ENCODE results near the gene PRKCD.

Gene PRKCD

DNA sequence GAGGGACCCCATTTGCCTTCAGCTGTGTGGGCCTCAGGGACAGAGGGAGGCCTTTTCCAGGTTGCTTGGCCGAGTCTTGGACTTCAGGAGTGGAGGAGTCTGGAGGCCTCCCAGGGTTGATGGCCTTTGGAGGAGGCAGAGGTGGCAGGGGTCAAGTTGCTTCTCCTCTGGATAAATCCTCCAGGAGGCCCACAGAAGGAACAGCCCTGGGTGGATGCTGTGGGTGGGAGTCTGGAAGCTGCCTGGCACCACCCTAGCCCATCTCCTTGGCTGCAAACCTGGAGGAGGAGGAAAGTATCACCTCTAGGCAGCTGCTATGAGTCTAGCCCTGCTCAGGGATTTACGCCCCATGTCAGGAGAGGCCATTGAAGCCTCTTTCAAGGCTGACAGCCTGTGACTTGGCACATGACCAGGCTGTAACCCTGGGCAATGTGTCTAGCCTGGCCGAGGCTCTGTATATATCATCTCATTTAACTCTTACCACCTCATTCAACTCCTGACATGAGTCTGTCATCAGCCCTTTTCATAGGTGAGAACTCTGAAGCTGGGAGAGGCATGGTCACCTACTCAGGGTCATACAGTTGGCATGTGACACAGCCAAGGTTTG, 2.9 kb upstream of the PRKCD start:
- no peak for DNase-seq

DNA sequence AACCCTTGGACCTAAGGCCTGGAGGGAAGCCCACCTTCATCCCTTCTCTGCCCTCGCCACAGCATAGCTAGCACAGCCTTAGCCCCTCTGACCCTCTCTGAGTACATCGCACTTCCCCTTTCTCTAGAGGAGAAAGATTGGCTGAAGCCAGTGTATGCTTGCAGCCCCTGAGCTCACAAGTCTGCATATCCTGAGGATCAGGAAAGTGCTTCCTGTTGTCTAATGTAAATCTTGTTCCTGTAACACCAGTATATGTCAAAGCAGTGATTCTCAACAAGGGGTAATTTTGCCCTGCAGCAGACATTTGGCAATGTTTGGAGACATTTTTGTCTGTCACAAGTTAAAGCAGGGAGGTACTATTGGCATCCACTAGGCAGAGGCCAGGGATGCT, 2.2 kb upstream of the PRKCD start:
- no peak for DNase-seq

DNA sequence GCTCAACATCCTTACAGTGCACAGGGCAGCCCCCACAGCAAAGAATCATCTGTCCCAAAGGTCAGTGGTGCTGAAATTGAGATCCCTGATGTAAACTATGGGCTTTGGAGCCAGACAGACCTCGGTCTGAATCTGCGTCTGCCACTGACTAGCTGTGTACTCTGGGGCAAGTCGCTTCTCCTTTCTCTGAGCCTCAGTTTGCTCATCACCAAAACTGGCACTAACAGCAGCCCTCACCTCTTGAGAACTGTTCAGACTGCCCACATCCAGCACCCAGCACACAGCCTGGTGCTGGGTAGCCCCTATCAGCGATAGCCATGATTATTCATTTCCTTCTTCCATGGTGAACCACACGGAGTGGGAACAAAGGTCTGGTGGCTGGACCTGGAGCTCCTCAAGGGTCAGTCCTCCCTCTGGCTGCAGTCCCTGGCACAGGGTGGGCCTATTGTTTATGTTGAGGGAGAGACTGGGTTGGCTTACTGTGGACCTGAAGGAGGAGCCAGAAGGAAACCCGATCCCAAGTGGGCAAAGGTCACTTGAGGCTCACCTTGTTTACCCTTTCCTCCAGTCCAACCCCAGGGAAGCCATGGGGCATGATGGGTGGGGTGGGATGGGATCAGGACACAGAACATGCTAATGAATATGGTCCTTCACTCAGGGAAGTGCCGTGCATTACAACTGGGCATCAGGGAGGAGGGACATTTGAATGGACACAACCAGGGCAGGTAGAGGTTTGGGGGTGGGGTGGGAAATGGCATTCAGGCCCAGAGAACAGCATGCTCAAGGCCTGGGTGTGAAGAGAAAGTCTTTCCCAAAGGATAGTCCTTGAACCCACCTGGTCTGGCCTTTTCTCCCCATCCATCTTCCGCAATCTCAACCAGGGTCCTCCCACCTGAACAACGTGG, 1.6 kb upstream of the PRKCD start:
- no peak for DNase-seq

DNA sequence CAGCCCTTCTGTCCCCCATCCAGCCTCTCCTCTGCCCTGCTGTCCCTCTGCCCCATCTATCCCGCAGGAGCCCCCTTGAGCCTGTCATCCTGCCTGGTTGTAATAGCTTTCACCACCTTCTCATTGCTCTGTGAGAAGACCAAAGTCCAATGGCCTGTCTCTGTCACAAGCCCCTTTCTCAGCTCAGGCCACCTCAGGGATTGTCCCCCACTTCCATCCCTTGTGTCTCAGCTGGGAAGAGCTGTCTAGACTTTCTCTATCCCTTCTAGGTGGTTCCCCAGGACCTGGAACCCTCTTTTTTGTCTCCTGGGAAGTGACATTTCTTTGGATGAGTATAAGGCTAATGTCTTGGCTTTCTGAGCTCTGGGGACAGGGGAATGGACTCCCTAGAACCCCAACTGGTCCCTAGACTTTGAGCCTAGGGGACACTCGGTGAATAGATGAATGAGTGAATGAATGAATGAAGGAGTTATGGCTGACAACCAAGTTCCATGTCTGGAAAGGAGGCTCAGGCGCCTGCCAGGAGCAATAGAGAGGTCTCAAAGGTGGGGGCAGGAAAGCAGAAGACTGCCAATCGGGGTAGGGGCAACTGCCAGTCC, 849 bp upstream of the PRKCD start:
- DNase-seq = no peak

DNA sequence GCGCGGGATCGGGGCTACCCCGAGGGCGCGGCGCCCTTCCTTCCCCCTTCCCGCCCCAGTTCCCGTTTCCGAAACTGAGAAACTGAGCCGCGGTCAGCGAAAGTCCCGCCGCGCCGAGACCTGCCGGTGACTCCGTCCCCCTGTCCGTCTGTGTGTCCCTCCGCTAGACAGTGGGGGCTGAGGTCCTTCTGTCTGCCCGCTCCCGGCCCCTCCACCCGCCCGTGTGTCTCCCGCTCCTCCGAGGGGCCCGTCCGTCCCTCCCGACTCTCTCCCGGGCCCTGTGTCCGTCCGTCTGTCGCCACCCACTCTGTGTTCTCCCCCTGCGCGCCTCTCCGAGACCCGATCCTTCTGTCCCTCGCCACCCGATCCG, 426 bp downstream of the PRKCD start:
- DNase-seq = no peak

DNA sequence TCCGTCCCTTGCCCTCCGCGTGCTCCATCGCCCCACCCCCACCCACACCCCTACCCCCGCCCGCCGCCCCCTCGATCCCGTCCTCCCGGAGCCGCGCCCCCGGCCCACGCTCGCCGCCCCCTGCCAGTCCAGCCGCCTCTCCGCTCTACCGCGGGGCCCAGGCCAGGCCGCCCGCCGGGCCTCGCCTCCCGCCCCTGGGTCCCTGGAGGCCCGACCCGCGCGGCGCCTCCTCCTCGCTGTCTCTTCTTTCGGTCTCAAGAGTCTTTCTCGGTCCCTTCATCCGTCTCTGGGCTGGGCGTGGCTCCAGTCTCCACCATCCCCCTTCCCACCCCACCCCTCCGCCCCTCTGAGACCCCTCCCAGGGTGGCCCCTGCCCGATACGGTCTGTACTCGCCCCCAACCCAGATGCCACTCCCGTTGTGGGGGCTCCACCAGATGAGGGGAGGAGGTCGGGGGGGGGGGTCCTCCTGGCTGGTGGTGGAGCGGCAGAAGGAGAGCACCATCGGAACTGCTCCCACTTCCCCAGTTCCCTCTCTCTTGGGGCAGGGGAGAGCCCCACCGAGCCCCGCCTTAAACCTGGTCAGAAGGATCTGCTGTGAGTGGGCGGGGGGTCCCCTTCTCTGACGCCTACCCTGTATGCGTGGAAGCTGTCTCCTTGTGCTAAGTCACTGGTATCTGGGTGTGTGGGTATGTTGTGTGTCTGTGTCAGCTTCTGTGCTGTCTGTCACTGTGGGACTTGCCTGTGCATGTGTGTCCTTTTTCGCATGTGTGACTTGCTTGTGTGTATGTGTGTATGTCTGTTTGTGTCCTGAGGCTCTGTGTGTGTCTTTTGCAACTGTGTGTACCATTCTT, 1.0 kb downstream of the PRKCD start:
- DNase-seq = no peak

DNA sequence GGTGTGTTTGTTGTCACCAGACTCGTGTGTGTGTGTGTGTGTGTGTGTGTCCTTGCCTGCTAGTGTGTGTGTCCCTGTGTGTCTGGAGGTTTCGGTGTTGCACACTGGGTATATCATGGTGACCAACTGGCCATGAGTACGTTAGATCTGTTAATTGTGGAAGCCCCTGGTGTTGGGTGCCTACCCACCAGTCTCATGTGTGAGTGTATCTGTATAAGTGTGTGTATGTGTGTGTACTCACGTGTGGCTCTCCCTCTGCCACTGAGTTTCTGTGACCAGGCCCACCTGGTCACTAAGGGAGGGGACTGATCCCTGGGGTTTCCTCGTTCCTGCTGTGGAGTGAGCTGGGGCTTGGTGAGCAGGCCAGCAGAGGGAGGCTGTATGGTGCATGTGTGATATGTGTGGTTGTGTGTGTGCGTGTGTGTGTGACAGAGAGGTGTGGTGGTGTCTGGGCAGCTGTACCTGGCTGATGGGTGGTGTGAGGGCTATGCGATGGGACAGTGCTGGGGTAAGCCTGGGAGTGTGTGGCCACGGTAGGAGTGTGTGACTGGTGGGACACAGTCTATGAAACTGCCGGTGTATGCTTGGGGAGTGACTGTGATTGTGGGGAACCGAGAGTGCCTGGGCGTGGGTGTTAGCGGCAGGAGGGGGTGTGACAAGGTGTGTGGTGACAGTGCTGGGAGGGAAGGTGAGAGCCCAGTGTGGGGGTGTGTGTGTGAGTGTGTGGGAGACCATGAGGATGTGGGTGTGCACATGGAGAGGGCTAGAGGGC, 1.8 kb downstream of the PRKCD start:
- no peak for DNase-seq

DNA sequence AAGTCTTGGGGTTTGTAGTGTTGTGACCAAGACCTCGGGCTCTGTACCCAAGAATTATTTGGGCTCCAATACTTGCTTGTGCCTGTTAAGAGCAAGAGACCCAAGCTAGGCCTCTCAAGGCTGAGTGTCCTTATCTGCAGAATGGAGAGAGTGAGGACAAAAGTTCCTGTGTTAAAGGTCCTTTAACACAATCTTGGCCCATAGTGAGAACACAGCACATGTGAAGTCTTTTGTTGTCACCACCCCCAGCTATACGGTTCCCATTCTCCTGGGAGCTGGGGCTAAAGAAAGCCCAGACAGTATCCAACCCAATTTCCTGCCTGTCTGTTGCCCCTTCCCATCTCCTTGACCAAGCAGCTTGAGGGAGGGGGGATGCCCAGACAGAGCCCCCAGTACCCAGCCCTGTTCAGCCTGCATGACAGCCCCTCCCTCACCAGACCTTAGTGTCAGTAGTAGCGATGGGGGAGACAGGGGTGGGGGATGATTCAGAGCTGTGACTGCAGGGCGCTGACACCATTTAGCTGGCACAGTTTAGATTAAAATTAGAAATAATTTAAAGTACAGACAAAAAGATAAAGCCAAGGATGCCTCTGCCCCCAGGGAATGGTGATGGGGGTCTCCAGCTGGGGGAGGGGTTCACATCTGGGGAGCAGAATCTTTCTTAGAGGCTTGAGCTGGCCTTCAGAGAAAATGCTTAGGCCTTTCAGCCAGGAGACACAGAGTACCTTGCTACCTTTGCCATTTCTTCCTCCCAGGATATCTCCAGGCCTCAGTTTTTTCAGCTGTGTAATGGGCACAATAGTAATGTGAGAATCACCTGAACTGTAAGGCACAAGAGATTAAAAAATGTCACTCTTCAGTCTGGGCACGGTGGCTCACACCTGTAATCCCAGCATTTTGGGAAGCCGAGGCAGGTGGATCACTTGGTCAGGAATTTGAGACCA, 2.7 kb downstream of the PRKCD start:
- DNase-seq = no peak

DNA sequence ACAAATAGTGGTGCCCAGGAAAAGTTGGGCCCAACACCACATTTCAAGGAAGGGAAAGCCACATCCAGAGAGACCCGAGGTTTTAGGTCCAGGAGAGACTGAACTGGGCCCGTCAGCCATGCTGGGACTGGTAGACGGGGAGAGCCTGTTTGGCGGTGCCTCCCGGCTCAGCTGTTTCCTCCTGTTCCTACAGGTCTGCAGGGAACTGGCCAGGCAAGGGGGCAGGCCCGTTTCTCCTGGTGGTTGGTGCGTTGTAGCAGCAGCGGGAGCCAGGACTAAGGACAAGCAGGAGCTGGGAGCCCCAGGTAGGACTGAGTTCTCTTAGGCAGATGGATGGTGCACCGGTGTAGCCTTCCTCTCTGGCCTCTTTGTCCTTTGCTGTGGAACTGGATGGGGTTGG, 3.9 kb downstream of the PRKCD start:
- DNase-seq = no peak

DNA sequence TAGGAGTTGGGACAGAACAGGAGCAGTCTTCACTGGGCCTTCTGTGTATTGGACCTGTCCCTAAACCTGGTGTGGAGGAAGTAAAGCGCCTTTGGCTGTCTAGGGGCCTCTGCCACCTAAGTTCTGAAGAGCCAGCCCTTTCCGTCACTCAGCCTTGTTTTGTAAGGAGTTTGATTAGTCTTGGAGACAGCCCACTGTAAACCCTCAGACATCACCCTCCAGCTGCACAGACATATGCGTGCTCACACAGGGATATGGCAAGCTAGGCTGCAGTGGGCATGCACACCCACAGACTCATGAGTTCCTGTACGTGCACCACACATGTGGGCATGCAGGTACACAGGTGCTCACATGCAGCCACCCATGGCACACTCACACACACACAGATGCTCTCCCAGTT, 5.2 kb downstream of the PRKCD start:
- DNase-seq = no peak

DNA sequence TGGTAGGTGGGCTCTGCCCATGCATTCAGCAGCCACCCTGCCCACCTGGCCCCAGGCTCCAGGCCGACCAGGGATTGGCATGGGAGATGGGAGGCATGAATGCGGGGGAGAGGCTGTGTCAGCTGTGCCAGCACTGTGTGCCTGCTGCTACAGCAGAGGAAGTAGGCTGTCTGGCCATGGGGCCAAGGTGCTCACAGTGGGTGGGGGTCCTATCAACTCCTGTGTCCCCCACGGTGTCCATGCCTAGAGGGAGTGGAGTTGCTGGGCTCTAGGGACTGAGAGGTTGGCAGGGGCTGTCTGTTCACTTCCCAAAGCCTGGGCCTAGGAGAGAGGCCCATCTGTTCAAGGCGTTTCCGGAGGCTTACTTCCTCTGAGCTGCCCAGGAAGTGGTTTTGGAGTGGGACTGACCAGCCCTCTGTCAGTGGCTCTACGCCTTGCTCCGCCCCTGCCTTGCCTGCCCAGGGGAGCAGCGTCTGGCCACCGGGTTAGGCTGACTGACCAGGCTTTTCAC, 5.8 kb downstream of the PRKCD start:
- DNase-seq = no peak

DNA sequence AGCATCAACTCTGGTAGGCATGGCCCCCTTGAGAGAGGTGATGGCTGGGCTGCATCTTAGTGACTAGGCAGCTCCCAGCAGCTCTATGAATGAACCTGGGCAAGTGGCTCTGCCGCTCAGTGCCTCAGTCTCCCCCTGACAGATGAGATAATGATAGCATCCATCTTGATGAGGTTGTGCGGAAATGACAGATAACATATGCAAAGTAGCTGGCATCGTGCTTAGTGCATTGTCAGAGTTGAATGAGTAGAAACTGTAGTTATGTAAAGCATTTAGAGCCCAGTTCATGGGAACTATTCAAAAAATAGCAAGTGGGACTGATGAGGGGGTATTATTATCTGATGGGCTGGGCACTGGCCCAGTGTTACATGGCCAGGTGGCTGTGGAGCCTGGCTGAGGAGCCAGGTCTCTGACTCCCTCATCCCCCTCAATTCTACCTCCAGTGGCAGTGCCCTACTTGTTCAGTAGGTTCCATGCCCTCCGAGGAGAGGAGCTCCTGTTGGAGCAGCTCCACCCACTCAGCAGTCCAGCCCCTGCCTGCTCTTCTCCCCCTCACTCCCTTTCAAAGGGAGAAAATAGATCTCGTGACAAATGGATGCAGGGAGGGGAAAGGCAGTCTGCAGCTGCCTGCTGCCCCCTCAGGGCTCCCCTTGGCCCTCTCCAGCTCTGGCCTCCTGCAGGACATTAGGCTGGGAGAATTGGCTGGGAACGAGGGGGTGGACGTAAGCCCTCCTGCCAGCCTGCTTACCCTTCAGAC, 6.6 kb downstream of the PRKCD start:
- no peak for DNase-seq

DNA sequence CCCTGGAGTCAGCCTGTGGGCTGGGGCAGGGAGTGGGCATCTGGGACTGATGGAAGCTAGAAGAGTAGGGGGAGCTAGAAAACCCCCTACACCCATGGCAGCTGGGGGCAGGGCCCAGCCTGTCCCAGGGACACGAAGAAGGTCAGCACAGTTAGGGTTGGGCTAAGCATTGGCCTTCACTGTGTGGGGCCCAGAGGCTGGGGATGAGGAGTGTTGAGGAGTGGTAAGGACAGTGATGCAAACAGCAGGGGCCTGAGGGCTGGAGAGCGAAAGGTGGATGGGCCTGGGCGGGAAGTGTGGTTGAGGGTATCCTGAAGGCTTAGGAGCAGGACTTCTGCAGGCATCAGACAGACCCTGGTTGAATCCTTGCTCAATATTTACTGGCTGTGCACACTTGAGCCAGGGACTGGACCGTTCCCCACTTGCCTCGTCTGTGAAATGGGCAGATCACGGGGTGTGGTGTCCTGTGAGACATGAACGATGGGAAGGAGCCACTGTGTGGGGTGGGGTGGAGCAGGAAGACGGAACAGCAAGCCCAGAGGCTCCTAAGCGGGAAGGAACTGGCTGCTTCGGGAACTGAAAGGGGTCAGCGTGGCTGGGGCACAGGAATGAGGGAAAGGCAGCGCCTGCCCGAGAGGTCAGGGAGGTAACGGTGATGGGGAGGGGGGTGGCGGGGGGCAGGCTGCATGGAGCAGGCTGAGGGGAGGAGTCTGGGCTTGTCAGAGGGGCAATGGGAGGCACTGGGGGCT, 7.3 kb downstream of the PRKCD start:
- DNase-seq = no peak

DNA sequence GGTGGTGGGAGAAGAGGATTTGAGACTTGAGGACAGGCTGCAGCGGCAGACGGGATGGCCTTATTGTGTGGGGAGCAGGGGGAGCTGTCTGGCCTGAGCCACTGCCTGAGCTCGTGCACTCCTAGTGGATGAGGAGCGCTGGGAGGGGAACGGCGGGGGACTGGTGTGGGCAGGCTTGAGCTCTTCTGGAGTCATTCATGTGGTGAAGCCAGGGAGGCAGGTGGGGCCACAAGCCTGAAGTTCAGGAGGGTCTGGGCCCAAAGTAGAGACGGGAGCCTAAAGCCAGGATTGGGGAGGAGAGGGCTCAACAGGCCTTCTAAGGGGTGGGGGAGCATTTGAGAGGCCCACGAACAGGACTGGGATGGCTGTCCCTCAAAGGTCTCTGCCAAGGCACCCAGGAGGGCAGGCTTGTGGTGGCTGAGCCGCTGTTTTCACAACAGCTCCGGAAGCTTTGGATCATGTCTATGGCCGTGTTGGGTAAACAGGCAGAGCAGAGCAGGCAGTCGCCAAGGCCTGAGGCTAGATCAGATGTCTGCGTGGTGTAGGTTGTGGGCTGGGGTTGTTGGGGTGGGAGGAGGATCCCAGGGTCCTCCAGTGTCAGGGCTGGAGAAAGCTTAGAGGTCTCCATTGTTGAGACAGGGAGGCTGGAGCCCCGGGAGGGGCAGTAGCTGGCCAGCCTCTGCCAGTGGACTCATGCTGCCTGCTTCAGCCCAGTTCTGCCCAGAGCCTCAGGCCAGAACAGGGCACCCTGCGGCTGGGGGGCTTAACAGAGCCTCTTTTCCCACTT, 8.2 kb downstream of the PRKCD start:
- DNase-seq = no peak

DNA sequence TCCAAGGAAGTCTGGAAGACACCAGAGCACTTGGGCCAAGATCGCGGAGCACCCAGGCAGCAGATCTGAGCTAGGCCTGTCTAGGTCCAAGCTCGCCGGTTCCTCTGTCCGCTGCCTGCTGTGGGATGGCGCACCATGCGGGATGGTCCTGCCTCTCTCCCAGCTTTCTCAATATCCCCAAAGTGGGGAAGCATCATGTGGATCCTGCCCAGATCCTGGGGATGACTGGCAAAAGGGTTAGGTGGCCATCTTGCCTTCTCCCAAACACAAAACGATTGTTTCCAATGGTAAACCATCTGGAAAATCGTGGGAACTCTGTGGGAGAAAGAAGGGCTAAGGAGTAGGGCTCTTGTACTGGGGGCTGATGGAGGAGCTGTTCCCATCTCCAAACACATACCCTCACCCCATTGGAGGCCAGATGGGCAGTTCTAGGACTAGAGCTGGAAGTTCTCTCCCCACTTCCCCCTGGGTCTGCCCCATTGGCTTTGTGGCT, 8.9 kb downstream of the PRKCD start:
- no peak for DNase-seq

DNA sequence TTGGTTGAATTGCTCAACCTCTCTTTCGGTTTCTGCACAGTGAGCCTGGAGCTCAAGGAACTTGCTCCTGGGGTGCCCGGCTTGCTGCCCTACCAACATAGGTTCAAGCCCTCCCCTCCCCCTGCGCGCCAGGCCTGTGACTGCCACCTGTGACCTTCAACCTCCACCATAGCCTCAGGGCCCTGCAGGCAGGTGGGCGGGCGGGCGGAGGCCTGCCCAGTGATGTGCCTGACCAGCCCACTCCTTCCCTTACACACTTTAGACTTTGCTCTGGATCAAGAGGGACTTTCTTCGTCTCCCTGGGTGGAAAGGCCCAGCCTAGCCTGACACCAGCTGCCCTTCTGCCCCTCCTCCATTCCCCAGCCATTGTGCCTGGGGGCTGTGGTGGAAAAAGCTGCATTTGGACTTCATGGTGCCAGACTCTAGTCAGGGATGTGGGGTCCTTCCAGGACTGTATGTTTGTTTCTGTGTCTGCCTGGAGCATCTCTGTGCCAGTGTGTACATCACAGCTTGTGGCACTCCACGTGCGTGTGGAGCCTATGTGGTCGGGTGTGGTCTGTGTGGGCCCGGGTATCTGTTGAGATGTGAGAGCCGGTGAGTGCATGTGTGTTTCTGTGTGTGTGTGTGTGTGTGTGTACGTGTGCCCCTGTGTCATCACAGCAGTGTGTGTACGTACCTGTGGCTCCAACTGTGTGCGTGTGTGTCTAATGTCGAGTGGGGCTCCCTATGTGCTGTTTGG, 9.5 kb downstream of the PRKCD start:
- DNase-seq = no peak

DNA sequence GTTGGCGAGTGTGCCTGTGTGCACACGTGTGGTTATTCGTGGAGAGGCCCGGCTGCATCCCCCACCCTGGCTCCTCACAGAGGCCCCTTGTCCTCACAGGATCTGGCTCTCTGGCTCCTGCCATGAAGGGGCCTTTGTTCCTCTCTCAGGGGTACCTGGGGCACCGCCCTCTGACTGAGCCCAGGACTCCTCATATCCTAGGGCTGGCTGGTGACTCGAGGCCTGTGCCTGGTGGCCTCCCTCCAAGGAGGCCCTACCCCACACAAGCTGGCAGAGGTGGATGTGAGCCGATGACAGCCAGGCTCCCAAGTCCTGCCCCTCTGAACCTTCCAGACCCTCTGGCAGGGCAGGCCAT, 10.0 kb downstream of the PRKCD start:
- DNase-seq = no peak
